GM12892 (cell line): ENCODE data around the gene C21orf58.

Experiments used
- POLR2A ChIP-seq: IDR thresholded peaks from 2 replicates; pipeline ENCODE4 v1.6.1; 2011; ENCODE audit warnings: low read depth, low read length, control low read depth
- TAF1 ChIP-seq: IDR thresholded peaks from 2 replicates; pipeline ENCODE4 v1.6.1; 2011; ENCODE audit warnings: low read depth, mild to moderate bottlenecking, control low read depth, low read length, borderline replicate concordance

DNA sequence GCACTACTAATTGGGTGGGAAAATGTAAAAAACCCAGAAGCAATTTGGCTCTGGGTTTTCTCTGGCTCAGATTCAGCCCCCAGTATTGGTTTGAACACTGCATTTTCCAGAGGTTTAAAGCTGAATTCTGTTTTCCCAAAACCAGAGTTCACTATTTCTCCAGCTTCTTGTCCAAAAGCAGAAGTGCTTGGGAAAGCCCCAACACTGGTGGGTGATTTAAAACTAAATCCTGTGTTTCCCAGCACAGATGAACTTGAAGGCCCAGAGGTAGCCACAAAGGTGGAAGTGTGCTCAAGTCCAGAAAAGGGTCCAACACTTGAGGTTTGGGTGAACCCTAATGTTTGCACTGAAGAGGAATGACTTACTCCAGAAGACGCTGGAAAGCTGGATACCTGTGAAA is 38.9 kb downstream of the C21orf58 start:
- TF ChIP-seq POLR2A = no peak
- TF ChIP-seq TAF1 = no peak
